DMS 273 treated with DMSO at 0.1 percent for 48 hours (cell line): ENCODE measurements around the gene FZR1.

Experiments used
- DNase-seq: peaks from one replicate; lab custom pipeline; 2025; lab: John Stamatoyannopoulos, UW

Gene FZR1

DNA sequence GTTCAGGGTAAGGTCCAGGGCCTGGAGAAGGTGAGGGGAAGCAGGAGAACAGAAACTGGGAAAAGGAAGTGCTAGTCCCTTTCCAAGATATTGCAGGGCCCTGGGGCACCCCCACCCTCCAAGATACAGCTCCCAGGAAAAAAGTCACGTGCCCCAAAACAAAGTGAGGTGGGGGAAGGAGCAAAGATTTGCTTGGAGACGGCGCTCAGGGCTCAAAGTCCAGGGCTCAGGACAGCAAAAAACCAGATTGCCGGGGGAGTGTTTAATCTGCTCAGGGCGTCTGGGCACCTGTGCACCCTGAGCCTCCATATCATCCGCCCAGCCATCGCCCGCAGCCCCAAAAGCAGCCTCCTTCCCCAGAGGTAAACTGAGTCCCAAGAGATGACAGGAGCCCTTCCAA lies 32.1 kb upstream of the FZR1 start:
- DNase-seq = no peak

DNA sequence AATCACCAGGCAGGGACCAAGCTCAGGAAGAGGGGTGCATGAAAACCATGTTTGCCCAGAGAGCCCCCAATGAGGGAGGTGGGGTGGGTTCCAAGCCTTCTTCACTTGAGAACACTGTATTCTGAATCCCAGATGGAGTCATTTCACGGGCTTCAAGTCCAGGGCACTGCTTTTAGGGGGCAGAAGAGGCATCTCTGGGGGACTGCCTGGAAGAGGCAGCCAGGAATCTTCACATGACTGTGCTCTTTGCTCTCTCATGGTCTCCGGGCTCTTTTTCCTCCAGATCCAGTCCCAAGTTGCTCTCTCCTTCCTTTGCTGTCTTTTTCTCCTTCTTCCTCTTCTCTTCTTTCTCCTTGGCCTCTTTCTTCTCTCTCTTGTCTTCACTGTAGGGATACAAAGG lies 31.5 kb upstream of the FZR1 start:
- DNase-seq = no peak

- DNase-seq = no peak
Observed at GRCh38 chr19:3475449-3475848, 30.7 kb upstream of the FZR1 start.

DNA sequence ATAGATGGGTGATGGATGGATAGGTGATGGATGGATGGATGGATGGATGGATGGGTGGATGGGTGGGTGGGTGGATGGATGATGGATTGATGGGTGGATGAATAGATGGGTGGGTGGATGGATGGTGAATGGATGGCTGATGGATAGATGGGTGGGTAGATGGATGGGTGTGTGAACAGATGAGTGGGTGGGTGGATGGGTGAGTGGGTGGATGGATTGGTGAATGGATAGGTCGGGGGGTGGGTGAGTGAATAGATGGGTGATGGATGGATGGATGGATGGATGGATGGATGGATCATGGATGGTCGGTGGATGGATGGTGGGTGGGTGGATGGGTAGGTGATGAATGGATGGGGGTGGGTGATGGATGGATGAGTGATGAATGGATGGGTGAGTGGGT lies 29.3 kb upstream of the FZR1 start:
- DNase-seq = no peak

DNA sequence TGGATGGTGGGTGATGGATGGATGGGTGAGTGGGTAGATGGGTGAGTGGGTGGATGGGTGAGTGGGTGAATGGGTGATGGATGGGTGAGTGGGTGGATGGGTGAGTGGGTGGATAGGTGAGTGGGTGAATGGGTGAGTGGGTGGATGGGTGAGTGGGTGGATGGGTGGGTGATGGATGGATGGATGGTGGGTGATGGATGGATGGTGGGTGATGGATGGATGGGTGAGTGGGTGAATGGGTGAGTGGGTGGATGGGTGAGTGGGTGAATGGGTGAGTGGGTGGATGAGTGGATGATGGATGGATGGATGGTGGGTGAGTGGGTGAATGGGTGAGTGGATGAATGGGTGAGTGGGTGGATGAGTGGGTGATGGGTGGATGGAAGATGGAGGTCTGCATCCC lies 28.6 kb upstream of the FZR1 start:
- DNase-seq = no peak

DNA sequence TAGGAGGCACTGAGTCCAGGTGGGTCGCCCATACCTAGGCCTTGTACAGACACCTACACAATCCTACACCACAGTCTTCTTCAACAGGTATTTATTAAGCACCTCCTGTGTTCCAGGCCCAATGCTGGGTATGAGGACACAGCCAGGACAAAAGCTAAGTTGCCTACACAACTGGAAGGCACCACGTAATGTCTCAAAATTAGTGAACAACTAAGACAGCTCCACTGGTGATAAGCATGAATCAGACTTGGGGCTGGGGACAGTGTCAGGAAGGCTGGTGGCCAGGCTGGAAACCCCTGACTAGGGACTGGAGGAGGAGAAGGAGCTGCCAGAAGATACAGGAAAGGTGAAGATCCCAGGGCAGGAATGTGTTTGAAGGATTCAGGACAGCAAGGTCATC lies 28.2 kb upstream of the FZR1 start:
- DNase-seq = no peak

DNA sequence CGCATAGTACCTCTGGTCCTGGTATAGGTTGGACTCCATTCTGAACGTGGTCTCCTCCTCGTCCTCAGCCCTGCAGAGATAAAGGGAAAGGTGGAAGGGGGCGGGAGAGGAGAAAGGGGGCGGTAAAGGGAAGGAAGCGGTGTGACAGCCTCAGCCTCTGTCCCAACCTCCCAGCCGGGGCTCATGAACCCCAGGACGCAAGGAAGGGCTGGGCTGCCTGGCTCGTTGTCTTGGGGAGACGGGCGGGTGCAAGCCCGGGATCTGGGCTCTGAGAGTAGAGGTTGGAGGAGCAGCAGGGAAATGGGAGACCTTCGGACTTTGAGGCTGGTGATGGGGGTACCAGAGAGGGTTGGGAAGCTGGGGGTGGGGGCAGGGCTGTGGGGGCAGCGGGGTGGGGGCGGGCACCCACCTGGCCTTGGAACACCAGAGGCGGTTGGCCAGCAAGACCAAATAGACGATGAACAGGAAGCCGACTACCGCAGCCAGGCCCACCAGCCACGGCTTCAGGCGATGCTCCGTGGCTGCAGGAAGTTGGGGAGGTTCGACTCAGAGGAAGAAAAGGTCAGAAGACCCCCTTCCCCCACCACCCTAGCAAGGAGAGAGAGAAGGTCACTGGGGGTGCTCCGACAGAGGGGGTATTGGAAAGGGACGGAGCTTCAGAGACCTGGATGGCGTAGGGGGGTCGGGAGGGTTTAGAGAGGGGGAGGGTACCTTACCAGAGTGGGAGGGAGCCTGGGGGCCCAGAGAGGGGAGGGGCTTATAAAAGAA lies 27.5 kb upstream of the FZR1 start:
- no peak for DNase-seq

DNA sequence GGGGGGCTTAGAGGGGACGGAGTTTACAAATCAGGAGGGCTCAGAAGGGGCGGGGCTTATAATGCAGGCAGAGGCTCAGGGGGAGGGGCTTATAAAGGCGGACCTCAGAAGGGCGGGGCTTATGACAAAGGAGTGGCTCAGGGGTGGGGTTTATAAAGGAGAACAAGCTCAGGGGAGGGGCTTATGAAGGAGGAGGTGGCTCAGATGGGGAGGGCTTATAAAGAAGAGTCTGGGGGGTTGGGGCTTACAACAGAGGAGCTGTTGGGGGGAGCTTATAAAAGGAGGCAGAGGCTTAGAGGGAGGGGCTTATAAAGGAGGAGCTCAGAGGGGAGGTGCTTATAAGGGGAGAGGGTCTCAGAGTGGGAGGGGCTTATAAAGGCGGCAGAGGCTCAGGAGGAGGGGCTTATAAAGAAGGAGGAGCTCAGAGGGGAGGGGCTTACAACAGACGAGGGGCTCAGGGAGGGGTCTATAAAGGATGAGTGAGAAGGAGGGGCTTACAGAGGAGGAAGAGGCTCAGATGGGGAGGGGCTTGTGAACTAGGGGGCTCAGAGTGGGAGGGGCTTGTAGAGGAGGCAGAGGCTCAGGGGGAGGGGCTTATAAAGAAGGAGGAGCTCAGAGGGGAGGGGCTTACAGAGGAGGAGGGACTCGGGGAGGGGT lies 26.8 kb upstream of the FZR1 start:
- DNase-seq = no peak

DNA sequence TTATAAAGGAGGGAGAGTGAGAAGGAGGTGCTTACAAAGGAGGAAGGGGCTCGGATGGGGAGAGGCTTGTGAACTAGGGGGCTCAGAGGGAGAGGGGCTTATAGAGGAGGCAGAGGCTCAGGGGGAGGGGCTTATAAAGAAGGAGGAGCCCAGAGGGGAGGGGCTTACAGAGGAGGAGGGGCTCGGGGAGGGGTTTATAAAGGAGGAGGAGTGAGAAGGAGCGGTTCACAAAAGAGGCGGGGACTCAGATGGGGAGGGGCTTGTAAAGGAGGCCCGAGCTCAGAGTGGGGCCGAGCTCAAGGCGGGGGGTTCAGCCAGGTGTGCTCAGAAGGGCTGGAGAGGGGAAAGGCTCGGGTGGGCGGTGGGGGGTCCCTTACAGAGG lies 26.3 kb upstream of the FZR1 start:
- DNase-seq = no peak

- no peak for DNase-seq
Observed at GRCh38 chr19:3480383-3481091, 25.6 kb upstream of the FZR1 start, which contains the start of gene SMIM24. SMIM24 (minus strand) TSS chr19:3480525; CDS start chr19:3480463, 62 bp downstream.

GRCh38 chr19:3481241-3482090 lies 24.6 kb upstream of the FZR1 start:
- no peak for DNase-seq

DNA sequence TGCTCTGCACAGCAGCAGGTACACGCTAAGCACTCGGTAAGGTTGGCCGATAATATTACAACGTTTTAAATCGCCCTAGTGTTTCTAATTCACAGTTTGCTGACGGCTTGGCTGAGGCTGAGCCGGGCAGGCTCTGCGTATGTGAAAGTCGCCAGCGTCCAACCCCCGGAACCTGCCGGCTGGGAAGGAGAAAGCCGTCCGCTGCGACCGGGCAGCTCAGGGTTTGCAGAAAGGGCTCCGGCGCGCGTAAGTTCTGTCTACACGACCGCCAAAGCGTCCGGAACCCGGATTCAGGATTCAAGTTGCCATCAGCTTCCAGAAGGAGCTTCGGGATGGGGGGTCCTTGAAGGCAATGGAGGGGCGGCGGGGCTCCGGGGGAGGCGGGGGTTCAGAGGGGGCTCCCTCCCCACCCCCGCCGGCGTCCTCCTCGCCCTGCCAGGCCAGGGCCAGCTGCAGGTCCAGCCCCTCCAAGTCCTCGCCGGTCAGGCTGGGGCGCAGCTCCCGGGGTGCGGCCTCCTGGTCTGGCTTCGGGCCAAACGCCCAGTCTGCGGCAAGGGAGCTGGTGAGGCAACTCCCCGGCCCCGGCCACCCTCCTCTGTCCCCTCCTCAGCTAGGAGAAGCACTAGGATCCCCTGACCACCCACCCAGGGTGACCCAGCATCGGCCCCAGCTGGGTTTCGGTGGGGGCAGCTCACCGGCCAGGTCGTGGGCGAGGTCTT lies 23.4 kb upstream of the FZR1 start:
- no peak for DNase-seq

DNA sequence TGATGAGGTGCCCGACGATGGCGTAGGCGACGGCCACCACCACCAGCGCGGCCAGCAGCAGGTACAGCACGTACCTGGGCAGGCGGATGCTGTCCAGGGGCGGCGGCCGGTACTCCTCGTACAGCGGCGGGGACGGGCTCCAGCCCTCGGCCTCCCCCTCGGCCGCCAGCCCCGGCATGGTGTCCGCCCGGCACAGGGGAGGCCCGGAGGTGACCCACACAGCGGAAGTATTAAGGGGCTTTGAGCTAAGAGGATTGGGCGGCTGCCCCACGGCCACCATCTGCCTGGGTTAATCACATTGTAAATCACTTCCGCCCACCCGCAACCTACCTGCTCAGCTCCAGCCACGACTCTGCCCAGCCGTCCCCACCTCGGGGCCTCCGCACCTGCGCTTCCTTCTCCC lies 22.9 kb upstream of the FZR1 start, which contains the start of gene SMIM44:
Gene SMIM44, minus strand, starts transcription at position 216 of the 403 bp plus-strand sequence. Its CDS starts 38 bp downstream, at position 178.
- DNase-seq = no peak

- no peak for DNase-seq
Observed at GRCh38 chr19:3491396-3492119, 14.6 kb upstream of the FZR1 start.

- no peak for DNase-seq
Observed at GRCh38 chr19:3492131-3492839, 13.8 kb upstream of the FZR1 start.

DNA sequence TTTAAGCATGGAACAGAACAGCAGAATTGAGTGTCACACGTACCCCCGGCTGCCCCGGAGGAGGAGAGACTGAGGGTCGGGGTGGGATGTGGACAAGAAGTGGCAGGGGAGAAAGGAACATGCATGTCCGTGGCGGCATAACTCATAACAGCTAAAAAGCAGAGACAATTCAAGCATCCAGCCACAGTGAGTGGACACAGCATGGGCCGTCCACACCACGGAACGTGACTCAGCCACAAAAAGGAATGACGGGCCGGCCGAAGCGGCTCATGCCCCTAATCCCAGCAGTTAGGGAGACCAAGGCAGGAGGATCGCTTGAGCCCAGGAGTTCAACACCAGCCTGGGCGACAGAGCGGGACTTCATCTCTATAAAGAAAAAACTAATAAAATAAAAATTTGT lies 13.2 kb upstream of the FZR1 start:
- DNase-seq = no peak

DNA sequence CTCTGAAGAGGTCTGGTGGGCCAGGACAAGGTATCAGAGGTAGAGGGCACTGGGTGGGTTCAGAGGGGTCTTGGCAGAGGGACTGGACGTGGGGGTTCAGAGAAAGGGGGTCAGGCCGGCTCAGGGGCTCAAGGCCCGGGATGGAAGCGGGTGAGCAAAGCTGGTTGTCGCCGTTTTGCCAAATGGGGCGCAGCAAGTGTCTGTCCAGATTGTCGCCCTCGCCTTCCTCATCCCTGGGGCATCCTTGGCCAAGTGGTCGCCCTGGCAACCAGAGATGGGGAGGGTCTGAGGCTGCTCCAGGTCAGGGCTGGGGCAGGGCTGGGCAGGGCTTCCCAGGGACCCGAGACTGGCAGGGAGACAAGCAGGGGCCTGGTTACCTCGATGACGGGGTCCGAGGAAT lies 12.5 kb upstream of the FZR1 start:
- no peak for DNase-seq

DNA sequence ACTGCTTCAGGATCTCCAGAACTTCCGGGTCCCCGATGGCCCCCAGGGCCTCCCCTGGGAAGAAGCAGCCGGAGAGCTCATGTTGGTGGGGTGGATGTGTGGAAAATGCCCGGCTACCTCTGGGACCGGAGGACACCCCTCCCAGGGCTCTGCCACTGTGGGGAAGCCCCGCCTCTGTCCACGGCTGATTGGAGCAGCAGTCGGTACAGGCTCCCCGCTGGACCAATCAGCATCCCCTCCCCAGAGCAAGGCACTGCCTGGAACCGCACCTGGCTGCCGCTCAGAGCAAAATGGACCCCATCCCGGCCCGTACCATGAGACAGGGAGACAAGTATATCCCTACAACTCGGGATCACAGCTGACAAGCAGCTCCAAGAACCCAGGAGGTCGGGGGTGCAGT lies 12.1 kb upstream of the FZR1 start:
- DNase-seq = no peak

DNA sequence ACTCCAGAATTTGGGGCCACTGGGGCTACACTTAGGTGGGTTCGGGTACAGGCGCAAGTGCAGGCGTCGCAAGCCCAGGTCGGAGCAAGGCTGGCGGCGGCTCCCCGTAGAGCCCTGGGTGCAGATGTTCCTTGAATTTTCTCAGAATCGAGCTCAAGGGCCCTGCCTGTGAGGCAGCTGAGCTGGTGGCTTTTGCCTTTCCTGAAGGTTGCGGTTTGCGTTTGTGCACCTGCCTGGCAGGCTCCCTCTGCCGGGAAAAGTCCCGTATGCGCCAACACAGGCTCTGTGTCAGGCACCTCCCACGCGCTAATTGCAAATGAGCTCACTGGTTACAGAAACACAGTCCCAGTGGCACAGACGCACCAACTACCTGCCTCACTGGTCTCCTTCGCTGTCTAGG lies 11.6 kb upstream of the FZR1 start:
- no peak for DNase-seq
